ENCODE measurements around the gene WDR4.

GRCh38 chr21:42852925-42853570, 26.3 kb downstream of the WDR4 start:
- TF ChIP-seq POLR2A (IDR thresholded peaks at IDR 0.05): no peak
- TF ChIP-seq CTCF (IDR thresholded peaks at IDR 0.05): no peak

All from transverse colon (tissue), 3 donors.